T-cell (primary cell): Measurements from ENCODE around the gene RNF126. TPM values are rescaled to one million over a fixed set of nuclear protein-coding genes. Genes with fewer than 3 reads are reported as not detected.

Experiments used
- total RNA-seq, 35 experiments: library from RNA in 6 of 35; stranded (reverse) in 6 of 35; fragments of 120-200 nt in 1 of 35; gene quantifications; one replicate each; pipeline versions ENCODE4 v1.2.1 to v1.2.4 and lab custom pipeline; 2013 to 2026

RNF126 gene
- total RNA-seq, 5 donors from 2014 or later (not counting 1 experiment from before 2014, with no cell fraction given), result 98.8 to 139 (median 118) TPM

Other genes with a start within 250 kb of the RNF126 start
- 1 to 10 TPM in 4 of 5 donors, under 1 TPM in 1; 0.66 to 4.4 (median 3.4) TPM for gene SHC2, start 202.2 kb downstream of the RNF126 start, total RNA-seq
- gene MADCAM1, start 166.7 kb downstream of the RNF126 start, total RNA-seq, result 1 to 10 TPM in 3 of 5 donors, under 1 TPM in 2; 0.40 to 1.6 (median 1.4) TPM
- gene TPGS1, start 155.7 kb downstream of the RNF126 start, total RNA-seq, result 10 to 100 TPM; 22.2 to 44.4 (median 39.4) TPM
- gene CDC34, start 131.5 kb downstream of the RNF126 start, total RNA-seq, result 10 to 100 TPM; 35.4 to 52.6 (median 51.3) TPM
- 10 to 100 TPM; 66.2 to 91.0 (median 78.6) TPM for gene GZMM, start 119.2 kb downstream of the RNF126 start, total RNA-seq
- 100 to 1,000 TPM in 4 of 5 donors, 10 to 100 TPM in 1; 89.3 to 165 (median 152) TPM for gene BSG, start 90.6 kb downstream of the RNF126 start, total RNA-seq
- gene HCN2, start 73.3 kb downstream of the RNF126 start, total RNA-seq, result 1 to 10 TPM in 4 of 5 donors, under 1 TPM in 1; 0.93 to 4.4 (median 3.6) TPM
- gene POLRMT, start 29.7 kb downstream of the RNF126 start, total RNA-seq, result 100 to 1,000 TPM in 3 of 5 donors, 10 to 100 TPM in 2; 61.3 to 118 (median 103) TPM
- gene FGF22, start 23.3 kb downstream of the RNF126 start, total RNA-seq, result 1 to 10 TPM in 3 of 5 donors, under 1 TPM in 2; 0.35 to 3.9 (median 2.8) TPM
- gene FSTL3, start 13.2 kb upstream of the RNF126 start, total RNA-seq, result 1 to 10 TPM; 2.0 to 5.3 (median 4.1) TPM
- gene PRSS57, start 32.2 kb upstream of the RNF126 start, total RNA-seq, result 1 to 10 TPM in 3 of 5 donors, under 1 TPM in 1, not detected in 1; 0.86 to 2.5 (median 1.7) TPM
- gene PALM, start 45.7 kb upstream of the RNF126 start, total RNA-seq, result under 1 TPM in 4 of 5 donors, not detected in 1; 0.19 to 0.57 (median 0.41) TPM
- gene MISP, start 87.9 kb upstream of the RNF126 start, total RNA-seq, result under 1 TPM in 3 of 5 donors, not detected in 2; 0.10 to 0.16 (median 0.15) TPM
- gene PTBP1, start 134.2 kb upstream of the RNF126 start, total RNA-seq, result 100 to 1,000 TPM; 307 to 343 (median 316) TPM
- under 1 TPM in 3 of 5 donors, not detected in 2; 0.22 to 0.36 (median 0.26) TPM for gene PLPPR3, start 158.7 kb upstream of the RNF126 start, total RNA-seq
- gene AZU1, start 164.6 kb upstream of the RNF126 start, total RNA-seq, result 1 to 10 TPM in 2 of 5 donors, under 1 TPM in 3; 0.20 to 1.2 (median 0.38) TPM
- under 1 TPM in 1 of 5 donors, not detected in 4; 0.50 TPM for gene PRTN3, start 177.8 kb upstream of the RNF126 start, total RNA-seq
- under 1 TPM in 1 of 5 donors, not detected in 4; 0.83 TPM for gene ELANE, start 189.1 kb upstream of the RNF126 start, total RNA-seq
- 10 to 100 TPM in 1 of 5 donors, 1 to 10 TPM in 4; 2.8 to 10.3 (median 5.6) TPM for gene CFD, start 196.4 kb upstream of the RNF126 start, total RNA-seq
- 100 to 1,000 TPM in 1 of 5 donors, 10 to 100 TPM in 4; 55.0 to 105 (median 92.4) TPM for gene MED16, start 230.0 kb upstream of the RNF126 start, total RNA-seq
- not detected for gene RNU6-9, start 230.3 kb upstream of the RNF126 start, total RNA-seq